K562 (cell line): ENCODE data around the gene PPP1R13L. TPM values are rescaled to one million over a fixed set of nuclear protein-coding genes. Genes with fewer than 3 reads are reported as not detected.
A peak's percentile ranks its signal among the peaks of the same experiment; 100 is the strongest.

ENCODE experiments used
- CEBPB ChIP-seq: fragments of 450-650 bp; IDR thresholded peaks from 2 replicates; pipeline ENCODE4 v1.6.1; 2016; ENCODE audit warnings: missing genetic modification characterization, missing compliant biosample characterization
- CEBPZ ChIP-seq: fragments of 150-350 bp; IDR thresholded peaks from 2 replicates; pipeline ENCODE4 v1.6.1; 2014; ENCODE audit warnings: low read depth, mild to moderate bottlenecking, low read length, borderline replicate concordance
- DIDO1 ChIP-seq: fragments of 450-650 bp; IDR thresholded peaks from 2 replicates; pipeline ENCODE4 v1.6.1; 2016; ENCODE audit warnings: low read depth, missing biosample characterization, missing genetic modification characterization
- HDAC1 ChIP-seq, 2 experiments: fragments of 450-650 bp; IDR thresholded peaks; 2 replicates each; pipeline ENCODE4 v1.6.1; 2016 to 2017; ENCODE audit warnings: inconsistent platforms in 1 of 2, mild to moderate bottlenecking in 1 of 2, moderate library complexity in 1 of 2
- HMBOX1 ChIP-seq: sonication (generic); IDR thresholded peaks from 2 replicates; pipeline ENCODE4 v1.6.1; 2016
- SMARCE1 ChIP-seq: fragments of 450-650 bp; IDR thresholded peaks from 2 replicates; pipeline ENCODE4 v1.7.1; 2016; ENCODE audit warnings: mild to moderate bottlenecking
- SRF ChIP-seq, 2 experiments: fragments of 250-450, 450-650 bp in 1 of 2; sonication (Bioruptor Pico) in 1 of 2; sonication (generic) in 1 of 2; formaldehyde crosslinking; IDR thresholded peaks; 2 replicates each; pipeline versions ENCODE4 v1.5.0 to v1.5.1; 2020 to 2022; ENCODE audit warnings: mild to moderate bottlenecking in 1 of 2, missing genetic modification reagents in 1 of 2
- STAT6 ChIP-seq: sonication (generic); formaldehyde crosslinking; IDR thresholded peaks from 2 replicates; pipeline ENCODE4 v1.8.1; 2023; ENCODE audit warnings: mild to moderate bottlenecking, missing genetic modification reagents
- TSC22D4 ChIP-seq: fragments of 450-650 bp; IDR thresholded peaks from 2 replicates; pipeline ENCODE4 v1.6.1; 2016; ENCODE audit warnings: missing genetic modification characterization, missing biosample characterization, control low read depth
- ZBTB26 ChIP-seq: fragments of 450-650 bp; formaldehyde crosslinking; IDR thresholded peaks from 2 replicates; pipeline ENCODE4 v1.4.0; 2022; ENCODE audit warnings: missing genetic modification characterization
- polyA plus RNA-seq, 8 experiments: library from polyadenylated mRNA; depleted of rRNA in 4 of 8; stranded (reverse) in 5 of 8; unstranded in 3 of 8; fragments of >200 nt; fragmentation: Nextera tagmentation in 2 of 8; fragmentation: Illumina TruSeq in 1 of 8; extraction: Ambion mirVana in 2 of 8; extraction: Trizol in 1 of 8; gene quantifications; 2 replicates each; pipeline versions ENCODE4 v1.2.1 to v1.2.3, GENCODE V29; 2011 to 2014; ENCODE audit warnings: inconsistent platforms in 1 of 8, missing spikeins in 1 of 8
- total RNA-seq, 7 experiments: library from RNA; depleted of rRNA in 6 of 7; stranded (reverse); fragments of >200 nt in 6 of 7; fragmentation: Illumina TruSeq in 2 of 7; extraction: Trizol in 2 of 7; gene quantifications; 2 replicates each; pipeline versions ENCODE4 v1.2.1 to v1.2.3, GENCODE V29; 2011 to 2021; ENCODE audit warnings: low replicate concordance in 1 of 7
- TF ChIP-seq, protein P1 (sequence below): fragments of 450-650 bp; IDR thresholded peaks from 2 replicates; pipeline ENCODE4 v1.7.0; 2016; ENCODE audit warnings: borderline replicate concordance
- TF ChIP-seq, protein P2 (sequence below): IDR thresholded peaks from 3 replicates; pipeline ENCODE4 v1.6.1; 2011; ENCODE audit warnings: borderline replicate concordance, mild to moderate bottlenecking; ENCODE audit not compliant: insufficient read length, insufficient read depth
- TF ChIP-seq, protein P3 (sequence below): sonication (generic); formaldehyde crosslinking; IDR thresholded peaks from 2 replicates; pipeline ENCODE4 v1.8.1; 2022; ENCODE audit warnings: missing genetic modification reagents

The PPP1R13L gene
- total and polyA plus RNA-seq, 9 of the 15 experiments (the other 6 are each of a cell fraction or from before 2014, with no cell fraction given): 0.32 to 6.7 (median 2.0) TPM

DNA sequence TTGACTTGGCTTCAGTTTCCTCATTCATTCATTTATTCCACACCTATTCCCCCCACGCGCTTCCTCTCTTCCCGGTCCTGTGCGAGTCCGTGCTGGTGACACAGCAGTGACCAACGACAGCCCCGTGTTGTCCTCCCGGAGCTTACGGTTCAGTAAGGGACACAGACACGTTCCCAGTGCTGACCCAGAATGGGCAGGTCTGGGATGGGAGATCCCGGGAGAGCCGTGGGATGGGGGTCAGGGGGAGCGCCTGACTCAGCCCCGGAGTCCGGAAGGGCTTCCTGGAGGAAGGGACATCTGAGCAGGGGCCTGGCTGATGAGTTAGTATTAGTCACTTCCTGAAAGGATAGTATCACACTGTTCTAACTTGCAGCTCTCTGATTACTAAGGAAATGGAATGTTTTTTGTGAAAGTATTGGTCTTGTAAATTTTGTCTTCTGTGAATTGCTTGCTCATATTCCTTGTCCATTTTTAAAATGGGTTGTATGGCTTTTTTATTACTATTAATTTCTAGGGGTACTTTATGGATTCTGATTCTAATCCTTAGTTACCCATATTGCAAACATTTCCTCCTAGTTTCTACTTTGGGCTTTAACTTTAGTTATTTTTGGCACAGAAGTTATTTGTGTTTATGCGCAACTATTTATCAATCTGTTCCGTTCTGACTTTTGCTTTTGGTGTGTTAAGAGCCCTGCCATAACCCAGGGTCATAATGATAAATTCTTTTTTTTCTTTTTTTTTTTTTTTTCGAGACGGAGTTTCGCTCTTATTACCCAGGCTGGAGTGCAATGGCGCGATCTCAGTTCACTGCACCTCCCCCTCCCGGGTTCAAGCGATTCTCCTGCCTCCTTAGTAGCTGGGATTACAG lies 19.6 kb upstream of the PPP1R13L start (continued):
- TF ChIP-seq STAT6 (CRISPR knock-in tag) (no peak), ZBTB26 (no peak), SMARCE1 (peak; percentile 94), HDAC1 (IDR thresholded peaks at IDR 0.05) (peak; percentile 11 to 42; a peak in 3 of 4 replicates), SRF (CRISPR knock-in tag; IDR thresholded peaks at IDR 0.05) (no peak), TSC22D4 (no peak), DIDO1 (tag) (no peak), CEBPB (tag) (no peak), CEBPZ (no peak), HMBOX1 (peak; percentile 93)
- TF ChIP-seq, protein P1, sequence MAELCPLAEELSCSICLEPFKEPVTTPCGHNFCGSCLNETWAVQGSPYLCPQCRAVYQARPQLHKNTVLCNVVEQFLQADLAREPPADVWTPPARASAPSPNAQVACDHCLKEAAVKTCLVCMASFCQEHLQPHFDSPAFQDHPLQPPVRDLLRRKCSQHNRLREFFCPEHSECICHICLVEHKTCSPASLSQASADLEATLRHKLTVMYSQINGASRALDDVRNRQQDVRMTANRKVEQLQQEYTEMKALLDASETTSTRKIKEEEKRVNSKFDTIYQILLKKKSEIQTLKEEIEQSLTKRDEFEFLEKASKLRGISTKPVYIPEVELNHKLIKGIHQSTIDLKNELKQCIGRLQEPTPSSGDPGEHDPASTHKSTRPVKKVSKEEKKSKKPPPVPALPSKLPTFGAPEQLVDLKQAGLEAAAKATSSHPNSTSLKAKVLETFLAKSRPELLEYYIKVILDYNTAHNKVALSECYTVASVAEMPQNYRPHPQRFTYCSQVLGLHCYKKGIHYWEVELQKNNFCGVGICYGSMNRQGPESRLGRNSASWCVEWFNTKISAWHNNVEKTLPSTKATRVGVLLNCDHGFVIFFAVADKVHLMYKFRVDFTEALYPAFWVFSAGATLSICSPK: peak; percentile 22; the same call in 1 of the 2 replicates
- TF ChIP-seq, protein P2, sequence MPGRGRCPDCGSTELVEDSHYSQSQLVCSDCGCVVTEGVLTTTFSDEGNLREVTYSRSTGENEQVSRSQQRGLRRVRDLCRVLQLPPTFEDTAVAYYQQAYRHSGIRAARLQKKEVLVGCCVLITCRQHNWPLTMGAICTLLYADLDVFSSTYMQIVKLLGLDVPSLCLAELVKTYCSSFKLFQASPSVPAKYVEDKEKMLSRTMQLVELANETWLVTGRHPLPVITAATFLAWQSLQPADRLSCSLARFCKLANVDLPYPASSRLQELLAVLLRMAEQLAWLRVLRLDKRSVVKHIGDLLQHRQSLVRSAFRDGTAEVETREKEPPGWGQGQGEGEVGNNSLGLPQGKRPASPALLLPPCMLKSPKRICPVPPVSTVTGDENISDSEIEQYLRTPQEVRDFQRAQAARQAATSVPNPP: no peak
- TF ChIP-seq, protein P3, sequence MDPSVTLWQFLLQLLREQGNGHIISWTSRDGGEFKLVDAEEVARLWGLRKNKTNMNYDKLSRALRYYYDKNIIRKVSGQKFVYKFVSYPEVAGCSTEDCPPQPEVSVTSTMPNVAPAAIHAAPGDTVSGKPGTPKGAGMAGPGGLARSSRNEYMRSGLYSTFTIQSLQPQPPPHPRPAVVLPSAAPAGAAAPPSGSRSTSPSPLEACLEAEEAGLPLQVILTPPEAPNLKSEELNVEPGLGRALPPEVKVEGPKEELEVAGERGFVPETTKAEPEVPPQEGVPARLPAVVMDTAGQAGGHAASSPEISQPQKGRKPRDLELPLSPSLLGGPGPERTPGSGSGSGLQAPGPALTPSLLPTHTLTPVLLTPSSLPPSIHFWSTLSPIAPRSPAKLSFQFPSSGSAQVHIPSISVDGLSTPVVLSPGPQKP (CRISPR knock-in tag): no peak
